Muscle of leg (tissue), 11 donors: ENCODE data around the gene NEURL1B. TPM values are rescaled to one million over a fixed set of nuclear protein-coding genes. Genes with fewer than 3 reads are reported as not detected.
A peak's percentile ranks its signal among the peaks of the same experiment; 100 is the strongest.

Experiments used
- DNase-seq: peaks from one replicate; pipeline ENCODE4 v3.0.0; 2013
- H3K27ac ChIP-seq: one replicate; pipeline ENCODE4 v1.5.1; 2013; ENCODE audit warnings: mild to moderate bottlenecking, low read length, control low read depth
- H3K27me3 ChIP-seq: one replicate; pipeline ENCODE4 v1.6.1; 2013; ENCODE audit warnings: low read length; ENCODE audit not compliant: control insufficient read depth, insufficient read depth
- H3K36me3 ChIP-seq: one replicate; pipeline ENCODE4 v1.6.1; 2013; ENCODE audit warnings: low read length; ENCODE audit not compliant: control insufficient read depth, insufficient read depth
- H3K4me1 ChIP-seq: one replicate; pipeline ENCODE4 v1.6.1; 2013; ENCODE audit warnings: low read length; ENCODE audit not compliant: control insufficient read depth, insufficient read depth
- H3K4me3 ChIP-seq: one replicate; pipeline ENCODE4 v1.5.1; 2013; ENCODE audit warnings: low read length, control low read depth
- H3K9me3 ChIP-seq: replicated peaks from 2 replicates; pipeline ENCODE4 v1.6.1; 2013; ENCODE audit warnings: low read depth, low read length; ENCODE audit not compliant: control insufficient read depth
- WGBS: methylation state at CpG from one replicate; pipeline ENCODE4 v1.1.5; 2013; ENCODE audit warnings: missing lambda C conversion rate; ENCODE audit not compliant: insufficient coverage; 5-methylcytosine and 5-hydroxymethylcytosine counted together
- polyA plus RNA-seq, 8 donors: library from polyadenylated mRNA; unstranded; fragments of 120-200 nt; gene quantifications; one replicate each; pipeline versions ENCODE4 v1.2.1 to v1.2.3, GENCODE V29; 2013; ENCODE audit warnings: inconsistent platforms in 1 of 8, low replicate concordance in 1 of 8; ENCODE audit not compliant: insufficient read length in 8 of 8, insufficient read depth in 1 of 8
- total RNA-seq: library from RNA; stranded (reverse); fragments of 120-200 nt; gene quantifications from one replicate; pipeline ENCODE4 v1.2.4, GENCODE V29; 2013

Gene NEURL1B
- total and polyA plus RNA-seq, 9 donors = 27.3 to 45.2 (median 36.2) TPM

- Histone ChIP-seq H3K4me3 (no peak overlapping the region), H3K4me1 (peaks cover 55% of the 10 kb centered on the region), H3K36me3 (no peaks in the 10 kb centered on the region), H3K9me3 (no peaks in the 10 kb centered on the region), H3K27me3 (no peaks in the 10 kb centered on the region), H3K27ac (peak overlapping the region; percentile 71)
- DNase-seq = no peak
- 86% methylated on average over 1 of the region's 11 CpGs for WGBS
Measured at GRCh38 chr5:172736508-172737135, 95.6 kb downstream of the NEURL1B start.

GRCh38 chr5:172739375-172739774 lies 98.3 kb downstream of the NEURL1B start:
- Histone ChIP-seq H3K9me3 (no peaks in the 10 kb centered on the region), H3K27me3 (no peaks in the 10 kb centered on the region), H3K4me3 (no peak overlapping the region), H3K36me3 (no peaks in the 10 kb centered on the region), H3K4me1 (peaks cover 44% of the 10 kb centered on the region), H3K27ac (peak overlapping the region; percentile 71)
- 100% methylated on average over 1 of the region's 6 CpGs for WGBS
- peak; percentile 51 for DNase-seq

GRCh38 chr5:172740428-172741205 lies 99.6 kb downstream of the NEURL1B start:
- Histone ChIP-seq H3K4me1 (peaks cover 41% of the 10 kb centered on the region), H3K27me3 (no peaks in the 10 kb centered on the region), H3K36me3 (no peaks in the 10 kb centered on the region), H3K27ac (peak overlapping the region; percentile 84), H3K4me3 (no peak overlapping the region), H3K9me3 (no peaks in the 10 kb centered on the region)
- DNase-seq = peak; percentile 91
- 70% methylated on average over 7 of the region's 15 CpGs for WGBS

Other genes starting within 250 kb of the NEURL1B start
- 19.2 TPM for gene SH3PXD2B, start 186.7 kb upstream of the NEURL1B start, total RNA-seq
- gene SH3PXD2B, start 186.7 kb upstream of the NEURL1B start, polyA plus RNA-seq = 10 to 100 TPM; 23.9 to 60.9 (median 38.7) TPM
- gene DUSP1, start 129.9 kb downstream of the NEURL1B start, total RNA-seq = 82.2 TPM
- 100 to 1,000 TPM in 3 of 8 donors, 10 to 100 TPM in 5; 38.0 to 167 (median 95.8) TPM for gene DUSP1, start 129.9 kb downstream of the NEURL1B start, polyA plus RNA-seq
- 58.8 TPM for gene ERGIC1, start 193.0 kb downstream of the NEURL1B start, total RNA-seq
- 100 to 1,000 TPM in 3 of 8 donors, 10 to 100 TPM in 5; 78.2 to 102 (median 97.7) TPM for gene ERGIC1, start 193.0 kb downstream of the NEURL1B start, polyA plus RNA-seq